HG02970 (cell line): Measurements from ENCODE around the gene CASP8.

Experiments
- ATAC-seq: cut with Tn5 transposase; IDR thresholded peaks from one replicate; pipeline ENCODE4 v1.9.1; 2021; ENCODE audit warnings: mild to moderate bottlenecking, moderate library complexity, moderate number of reproducible peaks; ENCODE audit not compliant: unreplicated experiment, low FRiP score

CASP8 gene

DNA sequence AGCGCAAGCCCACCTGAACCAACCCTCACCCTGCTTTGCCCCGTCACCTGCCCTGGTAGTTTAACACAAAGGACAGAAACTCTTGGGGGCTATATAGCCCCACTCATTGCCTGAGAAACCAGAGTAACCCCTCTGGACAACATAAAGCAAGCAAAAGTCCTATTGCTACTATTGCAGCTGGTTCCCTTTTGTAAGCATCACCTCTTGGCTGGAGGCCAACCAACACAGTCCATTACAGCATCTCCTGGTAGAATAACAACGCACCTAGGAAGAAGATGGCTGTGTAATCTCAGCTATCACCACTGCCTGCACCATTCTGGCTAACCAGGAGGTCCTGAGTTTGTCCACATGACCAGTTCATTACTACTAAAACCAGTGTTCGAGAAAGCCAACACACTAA lies 60.4 kb downstream of the CASP8 start:
- no peak for ATAC-seq

DNA sequence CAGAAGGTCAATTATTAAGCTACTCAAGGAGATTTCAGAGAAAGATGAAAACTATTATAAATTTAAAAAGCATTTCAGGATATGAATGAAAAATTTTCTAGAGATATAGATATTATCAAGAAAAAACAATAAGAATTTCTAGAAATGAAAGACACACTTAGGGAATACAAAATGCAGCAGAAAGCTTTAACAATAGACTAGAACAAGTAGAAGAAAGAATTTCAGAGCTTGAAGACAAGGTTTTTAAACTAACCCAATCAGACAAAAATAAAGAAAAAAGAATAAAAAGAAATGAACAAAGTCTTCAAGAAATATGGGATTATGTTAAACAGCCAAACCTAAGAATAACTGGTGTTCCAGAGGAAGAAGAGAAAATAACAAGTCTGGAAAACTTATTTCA lies 62.4 kb downstream of the CASP8 start:
- ATAC-seq = no peak

DNA sequence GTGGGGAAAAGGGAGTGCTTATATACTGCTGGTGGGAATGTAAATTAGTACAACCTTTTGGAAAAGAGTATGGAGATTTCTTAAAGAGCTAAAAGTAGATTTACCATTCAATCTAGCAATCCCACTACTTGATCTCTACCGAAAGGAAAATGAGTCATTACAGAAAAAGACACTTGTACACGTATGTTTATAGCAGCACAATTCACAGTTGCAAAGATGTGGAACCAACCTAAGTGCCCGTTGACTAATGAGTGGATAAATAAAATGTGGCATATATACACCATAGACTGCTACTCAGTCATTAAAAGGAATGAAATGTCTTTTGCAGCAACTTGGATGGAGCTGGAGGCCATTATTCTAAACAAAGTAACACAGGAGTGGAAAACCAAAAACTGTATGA lies 67.3 kb downstream of the CASP8 start:
- ATAC-seq = no peak

DNA sequence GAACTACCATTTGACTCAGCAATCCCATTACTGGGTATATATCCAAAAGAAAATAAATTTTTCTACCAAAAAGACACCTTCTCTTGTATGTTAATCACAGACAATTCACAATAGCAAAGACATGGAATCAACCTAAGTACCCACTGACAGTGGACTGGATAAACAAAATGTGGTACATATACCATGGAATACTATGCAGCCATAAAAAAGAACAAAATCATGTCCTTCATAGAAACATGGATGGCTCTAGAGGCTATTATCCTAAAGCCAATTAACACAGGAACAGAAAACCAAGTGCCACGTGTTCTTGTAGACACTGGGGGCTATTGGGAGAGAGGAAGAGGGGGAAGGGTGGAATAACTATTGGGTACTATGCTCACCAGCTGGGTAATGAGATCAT lies 69.1 kb downstream of the CASP8 start:
- ATAC-seq = no peak
